Esophagus muscularis mucosa (tissue), 4 donors: ENCODE measurements around the gene CNNM2. TPM values are rescaled to one million over a fixed set of nuclear protein-coding genes. Genes with fewer than 3 reads are reported as not detected.

Source experiments
- DNase-seq: peaks from one replicate; pipeline ENCODE4 v3.0.0-alpha.2; 2017; ENCODE audit errors: extremely low spot score
- H3K27ac ChIP-seq, 4 donors: fragments of 200-600 bp; sonication (generic); replicated peaks in 1 of 4; 1 replicate in 3 of 4; 2 replicates in 1 of 4; pipeline ENCODE4 v1.5.1; 2016 to 2019; ENCODE audit warnings: mild to moderate bottlenecking in 1 of 4
- H3K27me3 ChIP-seq, 4 donors: fragments of 200-600 bp; sonication (generic); one replicate each; pipeline versions ENCODE4 v1.5.1 to v1.6.0; 2016 to 2019
- H3K36me3 ChIP-seq, 4 donors: fragments of 200-600 bp; sonication (generic); one replicate each; pipeline ENCODE4 v1.5.1; 2016 to 2019
- H3K4me1 ChIP-seq, 4 donors: fragments of 200-600 bp; sonication (generic); one replicate each; pipeline ENCODE4 v1.5.1; 2016 to 2019
- H3K4me3 ChIP-seq, 4 donors: fragments of 200-600 bp; sonication (generic); 1 replicate in 2 of 4; 2 replicates in 2 of 4; pipeline ENCODE4 v1.5.1; 2016 to 2019; ENCODE audit warnings: mild to moderate bottlenecking in 4 of 4, moderate library complexity in 1 of 4
- H3K9me3 ChIP-seq, 4 donors: fragments of 200-600 bp; sonication (generic); 1 replicate in 3 of 4; 2 replicates in 1 of 4; pipeline ENCODE4 v1.5.1; 2016 to 2019
- CTCF ChIP-seq, 3 experiments: fragments of 200-600 bp in 2 of 3; fragments of 450-650 bp in 1 of 3; sonication (generic) in 2 of 3; IDR thresholded peaks; one replicate each; pipeline ENCODE4 v1.5.1; 2017 to 2019; ENCODE audit warnings: antibody characterized with exemption in 3 of 3, mild to moderate bottlenecking in 2 of 3, moderate library complexity in 1 of 3
- EP300 ChIP-seq: sonication (generic); formaldehyde crosslinking; IDR thresholded peaks from one replicate; pipeline ENCODE4 v1.6.1; 2017; ENCODE audit warnings: antibody characterized with exemption
- POLR2A ChIP-seq: fragments of 450-650 bp; IDR thresholded peaks from one replicate; pipeline ENCODE4 v1.6.1; 2017; ENCODE audit warnings: antibody characterized with exemption, moderate library complexity, mild to moderate bottlenecking, low read depth
- POLR2AphosphoS5 ChIP-seq, 2 donors: sonication (generic); formaldehyde crosslinking; IDR thresholded peaks; one replicate each; pipeline ENCODE4 v1.6.1; 2017; ENCODE audit warnings: antibody characterized with exemption in 2 of 2
- WGBS: methylation state at CpG from one replicate; pipeline ENCODE4 v1.1.5; 2018; 5-methylcytosine and 5-hydroxymethylcytosine counted together
- intact Hi-C: fragments of 100-400 bp; cut with DNase I; formaldehyde crosslinking; loops from one replicate; pipeline ENCODE4 v1.15.1; 2023
- total RNA-seq, 4 donors: library from RNA; depleted of rRNA; stranded (reverse); fragments of >200 nt; gene quantifications; one replicate each; pipeline versions ENCODE4 v1.1.0 to v1.2.1, GENCODE V29; 2016

Gene CNNM2
- total RNA-seq, 4 donors from 2014 or later, result 4.0 to 9.3 (median 5.4) TPM

DNA sequence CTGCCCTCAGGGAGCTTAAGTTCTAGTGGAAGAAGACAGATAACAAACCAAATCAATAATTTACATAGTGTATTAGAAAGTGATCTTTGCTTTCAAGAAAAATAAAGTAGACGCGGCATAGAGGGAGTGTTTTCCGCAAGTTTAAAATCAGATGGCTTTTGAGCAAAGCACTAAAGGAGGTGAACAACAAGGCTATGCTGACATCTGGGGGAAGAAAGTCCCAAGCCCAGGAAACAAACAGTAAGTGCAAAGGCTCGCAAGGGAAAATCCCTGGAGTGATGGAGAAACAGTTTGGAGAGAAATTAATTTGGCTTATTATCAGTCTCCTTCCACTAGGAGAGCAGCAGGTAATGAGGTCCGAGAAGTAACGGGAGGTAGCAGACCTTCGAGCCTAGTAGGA, 1.9 kb upstream of the CNNM2 start:
- TF ChIP-seq EP300, result no peak
- TF ChIP-seq POLR2AphosphoS5 (IDR thresholded peaks at IDR 0.05), result no peak
- no peak for TF ChIP-seq POLR2A
- TF ChIP-seq CTCF (IDR thresholded peaks at IDR 0.05), result no peak
- Histone ChIP-seq H3K27me3 (no peaks in the 10 kb centered on the region), H3K4me3 (no peak overlapping the region), H3K36me3 (no peaks in the 10 kb centered on the region), H3K9me3 (no peaks in the 10 kb centered on the region), H3K4me1 (peaks cover 14 to 38% (median 33%) of the 10 kb centered on the region in 4 donors), H3K27ac (no peak overlapping the region)
- DNase-seq, result no peak
- intact Hi-C loops, result loop anchor here (1.0 to 5.0 kb wide), 4 partner anchors 136 to 329 kb away; partner anchors contain the start of genes NT5C2 and RPEL1
- 92% methylated on average over 7 of the region's 7 CpGs for WGBS

DNA sequence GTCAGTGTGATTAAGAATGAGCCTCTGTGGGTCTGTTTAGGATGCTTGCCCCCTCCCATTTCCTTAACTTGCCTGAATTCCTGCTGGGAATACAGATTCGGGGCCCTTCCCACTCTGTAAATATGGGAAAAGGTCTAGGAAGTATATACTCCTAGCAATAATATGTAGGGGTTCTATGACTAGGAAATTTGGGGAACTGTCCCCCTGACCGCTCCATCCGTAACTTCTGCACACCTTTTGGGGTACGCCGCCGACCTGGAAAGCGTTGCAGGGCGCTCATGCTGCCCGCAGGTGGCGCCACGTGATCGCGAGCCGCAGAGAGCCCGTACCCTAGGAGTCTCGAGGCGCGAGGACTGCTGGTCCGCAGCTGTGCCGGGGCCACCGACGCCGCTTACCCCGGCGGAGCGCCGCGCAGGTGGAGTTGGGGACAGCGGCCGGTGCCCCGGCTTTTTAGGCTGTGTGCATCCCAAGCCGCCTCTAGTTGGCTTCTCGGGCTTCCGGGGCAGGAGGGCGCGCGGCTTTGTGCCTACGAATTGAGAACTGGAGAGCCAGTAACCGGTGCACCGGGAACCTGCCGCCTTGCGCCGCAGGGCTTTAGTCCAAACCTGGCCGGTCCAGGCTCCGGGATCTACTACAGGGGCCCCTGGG, 656 bp upstream of the CNNM2 start:
- Histone ChIP-seq H3K27me3 (no peaks in the 10 kb centered on the region), H3K36me3 (no peaks in the 10 kb centered on the region), H3K4me1 (peaks cover 14 to 46% (median 44%) of the 10 kb centered on the region in 4 donors), H3K27ac (peak overlapping the region; percentile 87 to 96 (median 91)), H3K9me3 (no peaks in the 10 kb centered on the region), H3K4me3 (peak overlapping the region; percentile 89 to 99 (median 95))
- intact Hi-C loops, result loop anchor here (2.0 to 5.0 kb wide), 3 partner anchors 135 to 327 kb away; partner anchors contain the start of genes NT5C2 and RPEL1
- 1% methylated on average over 7 of the region's 45 CpGs for WGBS
- DNase-seq, result peak; percentile 92
- TF ChIP-seq POLR2AphosphoS5 (IDR thresholded peaks at IDR 0.05), result peak in 1 of 2 donors; percentile 3
- no peak for TF ChIP-seq EP300
- TF ChIP-seq CTCF (IDR thresholded peaks at IDR 0.05), result peak; percentile 97 to 99 (median 99)

- Histone ChIP-seq H3K9me3 (no peaks in the 10 kb centered on the region), H3K4me3 (peak overlapping the region; percentile 89 to 99 (median 95)), H3K27ac (peak overlapping the region; percentile 87 to 96 (median 91)), H3K4me1 (peaks cover 14 to 59% (median 56%) of the 10 kb centered on the region in 4 donors), H3K36me3 (no peaks in the 10 kb centered on the region), H3K27me3 (no peaks in the 10 kb centered on the region)
- WGBS, result no CpG with 5 or more reads among the region's 49 CpGs
- TF ChIP-seq EP300, result no peak
- no peak for TF ChIP-seq POLR2AphosphoS5 (IDR thresholded peaks at IDR 0.05)
- TF ChIP-seq CTCF (IDR thresholded peaks at IDR 0.05), result peak in 1 of 3 experiments; percentile 12
- TF ChIP-seq POLR2A, result no peak
- no peak for DNase-seq
- intact Hi-C loops, result loop anchor here (5.0 kb wide), 2 partner anchors 133 to 273 kb away; partner anchors contain the start of gene NT5C2
These were observed 737 bp downstream of the CNNM2 start for GRCh38 chr10:102918817-102919245.

DNA sequence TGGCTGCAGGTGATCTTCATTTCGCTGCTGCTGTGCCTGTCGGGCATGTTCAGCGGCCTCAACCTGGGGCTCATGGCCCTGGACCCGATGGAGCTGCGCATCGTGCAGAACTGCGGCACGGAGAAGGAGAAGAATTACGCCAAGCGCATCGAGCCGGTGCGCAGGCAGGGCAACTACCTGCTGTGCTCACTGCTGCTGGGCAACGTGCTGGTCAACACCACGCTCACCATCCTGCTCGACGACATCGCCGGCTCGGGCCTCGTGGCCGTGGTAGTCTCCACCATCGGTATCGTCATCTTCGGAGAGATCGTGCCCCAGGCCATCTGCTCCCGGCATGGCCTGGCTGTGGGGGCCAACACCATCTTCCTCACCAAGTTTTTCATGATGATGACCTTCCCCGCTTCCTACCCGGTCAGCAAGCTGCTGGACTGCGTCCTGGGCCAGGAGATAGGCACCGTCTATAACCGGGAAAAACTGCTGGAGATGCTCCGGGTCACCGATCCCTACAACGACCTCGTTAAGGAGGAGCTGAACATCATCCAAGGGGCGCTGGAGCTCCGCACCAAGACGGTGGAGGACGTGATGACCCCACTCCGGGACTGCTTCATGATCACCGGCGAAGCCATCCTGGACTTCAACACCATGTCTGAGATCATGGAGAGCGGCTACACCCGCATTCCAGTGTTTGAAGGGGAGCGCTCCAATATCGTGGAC, 1.3 kb downstream of the CNNM2 start:
- TF ChIP-seq POLR2AphosphoS5 (IDR thresholded peaks at IDR 0.05), result no peak
- TF ChIP-seq CTCF (IDR thresholded peaks at IDR 0.05), result no peak
- no peak for TF ChIP-seq EP300
- intact Hi-C loops, result loop anchor here (5.0 kb wide), 2 partner anchors 133 to 273 kb away; partner anchors contain the start of gene NT5C2
- H3K36me3 ChIP-seq, result no peaks in the 10 kb centered on the region
- no peaks in the 10 kb centered on the region for H3K9me3 ChIP-seq
- H3K4me3 ChIP-seq, result peak overlapping the region; percentile 89 to 99 (median 95)
- whole genome bisulfite sequencing, result 26% methylated on average over 35 of the region's 47 CpGs
- no peak for DNase-seq
- H3K27me3 ChIP-seq, result no peaks in the 10 kb centered on the region
- H3K27ac ChIP-seq, result peak overlapping the region in 1 of 4 donors; percentile 96
- H3K4me1 ChIP-seq, result peaks cover 14 to 61% (median 58%) of the 10 kb centered on the region in 4 donors
